ENCODE results near the gene BLTP3B. TPM values are rescaled to one million over a fixed set of nuclear protein-coding genes. Genes with fewer than 3 reads are reported as not detected.

BLTP3B gene
- total and polyA plus RNA-seq, 2 of the 13 experiments (the other 11 are each of a cell fraction or from before 2014, with no cell fraction given), result 15.6 to 24.4 TPM

DNA sequence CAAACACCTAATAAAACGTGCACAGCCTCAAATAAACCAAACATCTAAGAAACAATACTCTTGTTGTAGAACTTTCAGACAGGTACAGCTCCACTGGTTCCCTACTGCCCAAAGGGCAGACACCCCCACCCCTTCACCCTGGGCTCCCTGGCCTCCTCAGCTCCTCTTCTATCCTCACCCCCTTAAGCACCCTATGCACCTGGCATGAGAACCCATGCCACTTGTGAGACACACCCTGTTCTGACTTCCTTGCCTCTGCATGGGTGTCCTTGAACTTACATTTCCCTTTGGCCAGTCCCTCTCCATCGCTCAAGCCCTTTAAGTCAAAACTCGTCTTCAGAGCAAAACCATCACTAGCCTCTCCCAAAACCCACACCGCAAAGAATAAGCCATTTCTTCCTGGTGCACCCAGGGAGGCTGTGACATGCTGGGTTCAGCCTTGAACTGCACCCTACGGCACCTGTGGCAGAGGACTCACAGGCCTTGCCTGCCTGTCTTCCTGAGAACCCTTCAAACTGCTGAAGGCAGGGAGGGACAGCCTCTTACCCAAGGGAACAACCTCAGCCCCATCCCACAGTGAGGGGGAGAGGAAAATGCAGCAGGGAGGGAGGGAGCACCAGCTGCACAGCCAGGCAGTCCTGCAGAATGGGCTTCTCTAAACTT, 45.3 kb upstream of the BLTP3B start:
- Histone ChIP-seq H3K4me1 (ENCODE audit: insufficient read depth, low read length) (peaks cover 23% of the 10 kb centered on the region), H3K4me3 (replicated peaks in 1 of 3; ENCODE audit: insufficient read depth in 1 of 3, low read depth in 2 of 3, low read length in 3 of 3) (no peak overlapping the region), H4K20me1 (ENCODE audit: insufficient read depth, low read length) (no peaks in the 10 kb centered on the region), H3K9ac (ENCODE audit: insufficient read depth, low read depth, low read length) (no peak overlapping the region), H3K27me3 (ENCODE audit: control insufficient read depth in 1 of 2, insufficient read depth in 2 of 2, low read length in 2 of 2) (no peaks in the 10 kb centered on the region), H3K36me3 (replicated peaks in 1 of 2; ENCODE audit: control insufficient read depth in 1 of 2, insufficient read depth in 2 of 2, low read length in 2 of 2) (peaks cover 3 to 23% of the 10 kb centered on the region in 2 experiments; a peak in 4 of 5 replicates), H3K79me2 (ENCODE audit: insufficient read depth, low read length) (no peaks in the 10 kb centered on the region), H3K9me3 (ENCODE audit: low read length) (no peaks in the 10 kb centered on the region), H3K4me2 (ENCODE audit: low read depth, low read length) (no peak overlapping the region), H2AFZ (ENCODE audit: low read length) (no peak overlapping the region), H3K27ac (ENCODE audit: extremely low read length, insufficient read depth, low read length) (no peak overlapping the region)
- DNase-seq (ENCODE audit: low spot score) (no peak), ATAC-seq (no peak), FAIRE-seq (no peak)
- POLR2A ChIA-PET, result interaction anchor here (1.7 kb wide), 1 partner anchor 12 kb away, joined by 4 read pairs; the partner anchor contains the start of gene ACTR6
- CTCF ChIA-PET (ENCODE audit: low intra/inter-chr PET ratio, low total read pairs), result no interaction called here
- 92% methylated on average over 5 of the region's 5 CpGs for WGBS (ENCODE audit: low lambda C conversion rate)
- BruUV-seq (replicated peaks), result no TSS peak
- in situ Hi-C loops (cut with HindIII; ENCODE audit: extremely low pct_ligation_motif_present, low pct_unique_long_range_greater_than_20kb) (no loop called here), intact Hi-C loops (cut with micrococcal nuclease; ENCODE audit: unreplicated experiment) (no loop called here)
- TF ChIP-seq GTF2F1 (IDR thresholded peaks at IDR 0.05; ENCODE audit: low read length) (no peak), ZFP1 (CRISPR knock-in tag; IDR thresholded peaks at IDR 0.05) (no peak), ZNF569 (CRISPR knock-in tag; IDR thresholded peaks at IDR 0.05; ENCODE audit: borderline replicate concordance) (no peak), ZNF430 (CRISPR knock-in tag; IDR thresholded peaks at IDR 0.05) (no peak), RBM39 (IDR thresholded peaks at IDR 0.05; ENCODE audit: low read depth, low read length, poor library complexity, severe bottlenecking) (no peak), ZNF605 (CRISPR knock-in tag; IDR thresholded peaks at IDR 0.05) (no peak)
- TF ChIP-seq, protein P1, sequence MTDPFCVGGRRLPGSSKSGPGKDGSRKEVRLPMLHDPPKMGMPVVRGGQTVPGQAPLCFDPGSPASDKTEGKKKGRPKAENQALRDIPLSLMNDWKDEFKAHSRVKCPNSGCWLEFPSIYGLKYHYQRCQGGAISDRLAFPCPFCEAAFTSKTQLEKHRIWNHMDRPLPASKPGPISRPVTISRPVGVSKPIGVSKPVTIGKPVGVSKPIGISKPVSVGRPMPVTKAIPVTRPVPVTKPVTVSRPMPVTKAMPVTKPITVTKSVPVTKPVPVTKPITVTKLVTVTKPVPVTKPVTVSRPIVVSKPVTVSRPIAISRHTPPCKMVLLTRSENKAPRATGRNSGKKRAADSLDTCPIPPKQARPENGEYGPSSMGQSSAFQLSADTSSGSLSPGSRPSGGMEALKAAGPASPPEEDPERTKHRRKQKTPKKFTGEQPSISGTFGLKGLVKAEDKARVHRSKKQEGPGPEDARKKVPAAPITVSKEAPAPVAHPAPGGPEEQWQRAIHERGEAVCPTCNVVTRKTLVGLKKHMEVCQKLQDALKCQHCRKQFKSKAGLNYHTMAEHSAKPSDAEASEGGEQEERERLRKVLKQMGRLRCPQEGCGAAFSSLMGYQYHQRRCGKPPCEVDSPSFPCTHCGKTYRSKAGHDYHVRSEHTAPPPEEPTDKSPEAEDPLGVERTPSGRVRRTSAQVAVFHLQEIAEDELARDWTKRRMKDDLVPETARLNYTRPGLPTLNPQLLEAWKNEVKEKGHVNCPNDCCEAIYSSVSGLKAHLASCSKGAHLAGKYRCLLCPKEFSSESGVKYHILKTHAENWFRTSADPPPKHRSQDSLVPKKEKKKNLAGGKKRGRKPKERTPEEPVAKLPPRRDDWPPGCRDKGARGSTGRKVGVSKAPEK (CRISPR knock-in tag; IDR thresholded peaks at IDR 0.05; ENCODE audit: borderline replicate concordance), result no peak
- TF ChIP-seq, protein P2, sequence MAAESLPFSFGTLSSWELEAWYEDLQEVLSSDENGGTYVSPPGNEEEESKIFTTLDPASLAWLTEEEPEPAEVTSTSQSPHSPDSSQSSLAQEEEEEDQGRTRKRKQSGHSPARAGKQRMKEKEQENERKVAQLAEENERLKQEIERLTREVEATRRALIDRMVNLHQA (CRISPR knock-in tag; IDR thresholded peaks at IDR 0.05), result no peak
- TF ChIP-seq, protein P3, sequence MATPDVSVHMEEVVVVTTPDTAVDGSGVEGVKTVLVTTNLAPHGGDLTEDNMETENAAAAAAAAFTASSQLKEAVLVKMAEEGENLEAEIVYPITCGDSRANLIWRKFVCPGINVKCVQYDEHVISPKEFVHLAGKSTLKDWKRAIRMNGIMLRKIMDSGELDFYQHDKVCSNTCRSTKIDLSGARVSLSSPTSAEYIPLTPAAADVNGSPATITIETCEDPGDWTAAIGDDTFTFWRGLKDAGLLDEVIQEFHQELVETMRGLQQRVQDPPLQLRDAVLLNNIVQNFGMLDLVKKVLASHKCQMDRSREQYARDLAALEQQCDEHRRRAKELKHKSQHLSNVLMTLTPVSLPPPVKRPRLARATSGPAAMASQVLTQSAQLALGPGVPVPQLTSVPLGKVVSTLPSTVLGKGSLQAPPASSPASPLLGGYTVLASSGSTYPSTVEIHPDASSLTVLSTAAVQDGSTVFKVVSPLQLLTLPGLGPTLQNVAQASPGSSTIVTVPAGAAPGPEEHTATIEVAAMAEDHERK (CRISPR knock-in tag; IDR thresholded peaks at IDR 0.05; ENCODE audit: low read depth), result no peak
- TF ChIP-seq, protein P4, sequence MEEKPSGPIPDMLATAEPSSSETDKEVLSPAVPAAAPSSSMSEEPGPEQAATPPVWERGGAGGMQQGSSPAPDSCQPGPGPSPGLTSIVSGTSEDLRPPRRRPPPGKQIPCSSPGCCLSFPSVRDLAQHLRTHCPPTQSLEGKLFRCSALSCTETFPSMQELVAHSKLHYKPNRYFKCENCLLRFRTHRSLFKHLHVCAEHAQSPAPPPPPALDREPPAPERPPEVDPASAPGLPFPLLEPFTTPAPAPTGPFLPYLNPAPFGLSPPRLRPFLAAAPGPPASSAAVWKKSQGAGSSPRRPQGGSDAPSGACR (CRISPR knock-in tag; IDR thresholded peaks at IDR 0.05), result no peak
- TF ChIP-seq, protein P5, sequence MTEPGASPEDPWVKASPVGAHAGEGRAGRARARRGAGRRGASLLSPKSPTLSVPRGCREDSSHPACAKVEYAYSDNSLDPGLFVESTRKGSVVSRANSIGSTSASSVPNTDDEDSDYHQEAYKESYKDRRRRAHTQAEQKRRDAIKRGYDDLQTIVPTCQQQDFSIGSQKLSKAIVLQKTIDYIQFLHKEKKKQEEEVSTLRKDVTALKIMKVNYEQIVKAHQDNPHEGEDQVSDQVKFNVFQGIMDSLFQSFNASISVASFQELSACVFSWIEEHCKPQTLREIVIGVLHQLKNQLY (CRISPR knock-in tag; IDR thresholded peaks at IDR 0.05), result no peak

Data from HepG2 (cell line).